Posterior cingulate gyrus (tissue), 11 donors: ENCODE measurements around the gene OR4K15.
"Not testable (repeated sequence)": the region's sequence is repeated elsewhere in the genome, so short reads cannot be mapped to it uniquely, and the experiment has no call there.

Source experiments
- DNase-seq, 10 donors: peaks; one replicate each; pipeline versions ENCODE4 v3.0.0 to v3.0.0-alpha.2; 2020 to 2021; ENCODE audit warnings: mixed read lengths in 3 of 10
- intact Hi-C: fragments of 100-400 bp; cut with DNase I; formaldehyde crosslinking; loops from one replicate; pipeline ENCODE4 v1.15.1; 2023

The OR4K15 gene

GRCh38 chr14:19975291-19975690 lies at the start of gene OR4K15:
Gene OR4K15, plus strand, starts transcription at chr14:19975591. Its CDS starts 0 bp downstream, at chr14:19975591.
- intact Hi-C loops, result no loop called here
- no peak for DNase-seq

GRCh38 chr14:19930617-19931016 lies 44.8 kb upstream of the OR4K15 start, which contains the start of gene OR4K1:
Gene OR4K1, plus strand, starts transcription at chr14:19930917. Its CDS starts 4,750 bp downstream, at chr14:19935667.
- intact Hi-C loops, result no loop called here
- DNase-seq, result no peak

GRCh38 chr14:19941668-19942067 lies 33.7 kb upstream of the OR4K15 start:
- intact Hi-C loops, result no loop called here
- peak in 1 of 10 donors; percentile 59 for DNase-seq

GRCh38 chr14:19947413-19948090 lies 27.8 kb upstream of the OR4K15 start:
- no peak for DNase-seq
- intact Hi-C loops, result no loop called here

GRCh38 chr14:19949218-19949617 lies 26.2 kb upstream of the OR4K15 start:
- DNase-seq, result no peak
- intact Hi-C loops, result no loop called here

GRCh38 chr14:19969735-19970134 lies 5.7 kb upstream of the OR4K15 start:
- DNase-seq, intact Hi-C loops: not testable (repeated sequence)

- DNase-seq, result no peak
- intact Hi-C loops, result no loop called here
Observed at GRCh38 chr14:19974844-19975243, 547 bp upstream of the OR4K15 start.

- intact Hi-C loops, result no loop called here
- DNase-seq, result no peak
Observed at GRCh38 chr14:19993438-19993837, 18.0 kb downstream of the OR4K15 start.

GRCh38 chr14:20001863-20002262 lies 26.5 kb downstream of the OR4K15 start, which contains the start of gene OR4Q2:
Gene OR4Q2, plus strand, starts transcription at chr14:20002163.
- intact Hi-C loops, result no loop called here
- no peak for DNase-seq

- DNase-seq, result no peak
- intact Hi-C loops, result no loop called here
Observed at GRCh38 chr14:20002319-20002718, 26.9 kb downstream of the OR4K15 start.

- intact Hi-C loops, result no loop called here
- no peak for DNase-seq
Observed at GRCh38 chr14:20008156-20008555, 32.8 kb downstream of the OR4K15 start.

GRCh38 chr14:20019257-20019865 lies 44.0 kb downstream of the OR4K15 start, which contains the start of gene OR4K14:
Gene OR4K14, minus strand, starts transcription at chr14:20019307. Its CDS starts 4,114 bp downstream, at chr14:20015193.
- intact Hi-C loops, result no loop called here
- DNase-seq, result no peak
